Ishikawa (cell line): ENCODE results near the gene ELMO1.
A peak's percentile ranks its signal among the peaks of the same experiment; 100 is the strongest.

Source experiments
- CEBPB ChIP-seq: IDR thresholded peaks from 2 replicates; pipeline ENCODE4 v1.6.1; 2012
- CREB1 ChIP-seq: IDR thresholded peaks from 2 replicates; pipeline ENCODE4 v1.6.1; 2012; ENCODE audit warnings: low read depth
- EGR1 ChIP-seq: IDR thresholded peaks from 2 replicates; pipeline ENCODE4 v1.6.1; 2012
- EP300 ChIP-seq: IDR thresholded peaks from 2 replicates; pipeline ENCODE4 v1.6.1; 2012; ENCODE audit warnings: borderline replicate concordance
- FOXM1 ChIP-seq: IDR thresholded peaks from 2 replicates; pipeline ENCODE4 v1.6.1; 2012; ENCODE audit warnings: low read depth, borderline replicate concordance
- NFIC ChIP-seq: IDR thresholded peaks from 2 replicates; pipeline ENCODE4 v1.6.1; 2012
- RAD21 ChIP-seq: IDR thresholded peaks from 2 replicates; pipeline ENCODE4 v1.6.1; 2012; ENCODE audit warnings: low read depth
- REST ChIP-seq: IDR thresholded peaks from 2 replicates; pipeline ENCODE4 v1.6.1; 2012; ENCODE audit warnings: low read depth, mild to moderate bottlenecking
- TCF12 ChIP-seq: IDR thresholded peaks from 2 replicates; pipeline ENCODE4 v1.6.1; 2012; ENCODE audit warnings: low read depth
- TEAD4 ChIP-seq: IDR thresholded peaks from 2 replicates; pipeline ENCODE4 v1.6.1; 2012
- USF1 ChIP-seq: IDR thresholded peaks from 2 replicates; pipeline ENCODE4 v1.6.1; 2012
- YY1 ChIP-seq: IDR thresholded peaks from 2 replicates; pipeline ENCODE4 v1.6.1; 2012; ENCODE audit warnings: low read depth
- ZBTB7A ChIP-seq: IDR thresholded peaks from 2 replicates; pipeline ENCODE4 v1.6.1; 2012; ENCODE audit warnings: low read depth
- TF ChIP-seq, protein P1 (sequence below): IDR thresholded peaks from 2 replicates; pipeline ENCODE4 v1.6.1; 2012

ELMO1 gene

GRCh38 chr7:37287131-37287855, 161.4 kb downstream of the ELMO1 start:
- TF ChIP-seq EP300: no peak
- TF ChIP-seq EGR1: no peak
- TF ChIP-seq USF1: no peak
- no peak for TF ChIP-seq CEBPB
- no peak for TF ChIP-seq CREB1
- no peak for TF ChIP-seq RAD21
- TF ChIP-seq TCF12: no peak
- TF ChIP-seq, protein P1, sequence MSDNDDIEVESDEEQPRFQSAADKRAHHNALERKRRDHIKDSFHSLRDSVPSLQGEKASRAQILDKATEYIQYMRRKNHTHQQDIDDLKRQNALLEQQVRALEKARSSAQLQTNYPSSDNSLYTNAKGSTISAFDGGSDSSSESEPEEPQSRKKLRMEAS: no peak

GRCh38 chr7:37286454-37286832, 162.2 kb downstream of the ELMO1 start:
- TF ChIP-seq USF1 (no peak), CEBPB (no peak)

GRCh38 chr7:37285706-37286453, 162.8 kb downstream of the ELMO1 start:
- no peak for TF ChIP-seq USF1
- no peak for TF ChIP-seq FOXM1
- no peak for TF ChIP-seq RAD21
- TF ChIP-seq NFIC: no peak
- no peak for TF ChIP-seq YY1
- no peak for TF ChIP-seq CEBPB
- TF ChIP-seq TEAD4: no peak
- TF ChIP-seq REST: no peak
- TF ChIP-seq, protein P1: no peak
- TF ChIP-seq EGR1: no peak

DNA sequence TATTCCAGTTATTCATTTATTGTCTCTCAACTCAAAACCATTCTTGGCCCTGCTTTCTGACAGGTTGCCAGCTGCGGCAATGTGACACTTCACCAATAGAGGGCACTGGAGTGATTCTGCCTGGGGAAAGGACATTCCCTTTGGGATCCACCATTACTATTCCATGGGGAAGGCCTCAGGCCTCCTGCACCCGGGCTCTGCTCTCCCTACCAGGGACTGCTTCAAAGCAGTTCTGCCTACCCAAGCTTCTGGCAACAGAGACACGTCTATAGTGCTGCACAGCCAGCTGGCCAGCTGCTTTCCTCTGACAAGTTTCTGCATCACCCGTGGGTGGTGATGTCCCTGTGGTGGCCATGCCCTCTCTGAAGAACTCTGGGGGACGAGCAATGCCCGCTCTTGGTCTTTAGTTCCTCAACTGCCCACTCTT, 163.8 kb downstream of the ELMO1 start:
- no peak for TF ChIP-seq EGR1
- no peak for TF ChIP-seq YY1
- TF ChIP-seq, protein P1: no peak
- TF ChIP-seq NFIC: 0 out of 2 replicates have a peak, but pooled peaks have one; percentile 28
- TF ChIP-seq RAD21: peak; percentile 55

DNA sequence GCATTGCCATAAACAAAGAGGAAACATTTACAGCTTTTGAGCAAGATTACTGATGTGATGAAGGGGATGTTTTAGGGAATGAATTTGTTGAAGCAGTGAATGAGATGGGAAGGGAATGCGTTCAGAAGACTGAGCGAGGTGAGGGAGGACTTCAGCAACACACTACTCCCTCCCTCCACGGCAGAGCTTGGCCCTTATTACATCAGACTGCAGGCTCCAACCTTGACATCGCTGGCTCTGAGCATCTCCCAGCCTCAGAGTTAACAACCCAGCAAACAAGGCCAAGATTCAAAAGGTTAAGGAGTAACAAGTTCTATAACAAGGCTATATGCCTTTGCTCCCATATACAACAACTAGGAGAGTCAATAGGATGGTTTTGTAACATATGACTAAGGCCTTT, 164.4 kb downstream of the ELMO1 start:
- no peak for TF ChIP-seq FOXM1
- TF ChIP-seq TCF12: no peak
- no peak for TF ChIP-seq RAD21
- TF ChIP-seq NFIC: no peak
- no peak for TF ChIP-seq CREB1

DNA sequence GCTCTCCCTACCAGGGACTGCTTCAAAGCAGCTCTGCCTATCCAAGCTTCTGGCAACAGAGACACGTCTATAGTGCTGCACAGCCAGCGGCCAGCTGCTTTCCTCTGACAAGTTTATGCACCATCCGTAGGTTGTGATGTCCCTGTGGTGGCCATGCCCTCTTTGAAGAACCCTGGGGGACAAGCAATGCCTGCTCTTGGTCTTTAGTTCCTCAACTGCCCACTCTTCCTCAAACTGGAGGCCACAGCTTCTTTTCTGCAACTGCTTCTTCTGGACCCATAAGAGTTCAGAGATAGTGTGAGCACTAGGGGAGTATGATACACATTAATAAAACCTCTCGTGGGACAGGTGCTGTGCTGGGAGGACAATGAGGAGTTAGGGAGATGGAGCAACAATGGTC, 164.9 kb downstream of the ELMO1 start:
- TF ChIP-seq TEAD4: no peak
- no peak for TF ChIP-seq CREB1
- TF ChIP-seq YY1: no peak
- no peak for TF ChIP-seq EGR1
- TF ChIP-seq RAD21: no peak
- TF ChIP-seq CEBPB: no peak
- no peak for TF ChIP-seq USF1
- TF ChIP-seq FOXM1: no peak
- TF ChIP-seq REST: no peak
- TF ChIP-seq EP300: no peak
- no peak for TF ChIP-seq ZBTB7A
